HG02623 (cell line): Measurements from ENCODE around the gene ANK2.

ENCODE experiments used
- ATAC-seq: cut with Tn5 transposase; IDR thresholded peaks from one replicate; pipeline ENCODE4 v1.9.1; 2021; ENCODE audit warnings: moderate library complexity; ENCODE audit not compliant: unreplicated experiment

ANK2 gene

DNA sequence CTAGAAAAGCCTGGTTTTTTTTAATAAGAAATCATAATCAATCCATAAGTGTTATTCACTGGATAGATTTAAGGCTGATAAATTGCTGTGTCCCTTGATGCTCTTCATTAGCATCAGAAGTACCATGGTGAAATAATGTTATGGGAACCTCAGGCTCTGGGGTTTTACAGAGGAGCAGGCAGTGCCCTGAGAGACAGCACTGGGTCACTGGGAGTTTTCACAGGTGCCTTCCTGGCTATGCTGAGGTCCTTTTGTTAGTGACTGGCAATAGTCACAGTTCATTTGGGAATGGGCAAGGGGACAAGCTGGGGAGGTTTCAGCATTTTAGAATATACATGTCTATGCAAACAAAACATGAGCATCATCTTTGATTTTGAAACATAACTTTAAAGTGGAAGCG, 38.6 kb downstream of the ANK2 start:
- ATAC-seq, result no peak

DNA sequence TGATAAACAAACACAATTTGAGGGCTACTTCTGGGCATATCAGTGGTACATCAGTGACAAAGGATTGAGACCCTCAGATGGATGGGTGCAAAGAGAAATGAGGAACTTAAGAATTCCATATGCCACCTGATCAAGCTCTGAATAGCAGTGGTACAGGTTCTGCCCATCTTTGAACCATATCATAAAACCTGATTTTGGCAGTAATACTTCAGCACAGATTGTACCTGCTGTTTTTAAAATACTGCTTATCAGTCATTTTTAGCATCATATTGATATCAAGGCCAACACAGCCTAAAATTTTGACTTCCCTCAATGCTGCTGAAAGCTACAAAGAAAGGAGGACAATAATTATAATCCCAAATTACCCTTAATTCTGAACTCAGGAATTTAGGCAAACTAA, 41.5 kb downstream of the ANK2 start:
- ATAC-seq, result no peak

DNA sequence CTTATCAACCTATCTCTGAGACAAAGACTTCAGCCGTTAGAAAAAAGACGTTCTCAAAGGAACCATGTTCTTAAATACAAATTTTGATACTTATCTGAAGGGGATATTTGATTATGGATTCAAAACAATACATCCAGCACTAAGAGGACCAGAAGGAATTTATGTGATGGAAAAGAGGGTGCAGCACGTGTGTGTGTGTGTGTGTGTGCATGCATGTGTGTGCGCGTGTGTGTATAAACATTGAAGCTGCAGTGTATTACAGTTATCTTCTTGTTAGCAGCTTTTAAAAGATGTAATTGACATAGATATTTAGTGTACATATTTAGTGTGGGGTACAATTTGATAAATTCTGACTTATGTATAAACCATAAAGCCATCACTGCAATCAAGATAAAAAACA, 44.9 kb downstream of the ANK2 start:
- no peak for ATAC-seq

DNA sequence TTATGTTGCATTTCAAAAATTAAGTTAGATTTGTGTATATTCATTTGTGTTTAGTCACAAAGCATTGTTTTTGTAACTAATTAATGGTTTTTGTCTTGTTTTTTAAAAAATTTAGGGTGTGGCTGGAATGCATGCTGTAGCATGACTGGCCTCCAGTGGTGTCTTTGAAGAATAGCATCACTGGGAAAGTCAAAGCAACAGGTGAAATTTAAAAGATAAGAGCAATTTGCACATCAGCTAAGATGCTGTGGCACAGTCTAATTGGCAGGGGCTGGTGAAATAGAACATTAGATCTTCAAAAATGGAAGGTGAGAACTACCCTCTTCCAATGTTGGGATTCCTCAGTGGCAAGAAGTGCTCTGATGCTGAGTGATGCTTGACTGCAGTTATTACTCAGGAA, 45.3 kb downstream of the ANK2 start:
- no peak for ATAC-seq

DNA sequence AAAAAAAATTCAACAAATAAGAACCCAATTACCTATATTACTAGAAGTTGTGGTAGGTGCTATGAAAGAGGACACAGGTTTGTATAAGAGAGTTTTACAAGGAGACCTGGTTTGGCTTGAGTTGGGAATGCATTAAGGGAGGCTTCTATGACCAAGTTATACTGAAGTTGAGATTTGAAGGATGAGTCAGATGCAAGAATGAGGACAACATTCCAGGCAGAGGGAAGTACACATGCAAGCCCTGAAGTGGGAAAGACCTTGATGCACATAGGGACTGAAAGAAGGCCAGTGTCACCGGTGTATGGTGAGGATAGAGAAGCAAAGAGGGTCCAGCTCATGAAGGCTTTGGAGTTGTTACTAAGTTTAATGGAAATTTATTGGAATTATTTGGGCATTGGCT, 52.2 kb downstream of the ANK2 start:
- ATAC-seq, result no peak

DNA sequence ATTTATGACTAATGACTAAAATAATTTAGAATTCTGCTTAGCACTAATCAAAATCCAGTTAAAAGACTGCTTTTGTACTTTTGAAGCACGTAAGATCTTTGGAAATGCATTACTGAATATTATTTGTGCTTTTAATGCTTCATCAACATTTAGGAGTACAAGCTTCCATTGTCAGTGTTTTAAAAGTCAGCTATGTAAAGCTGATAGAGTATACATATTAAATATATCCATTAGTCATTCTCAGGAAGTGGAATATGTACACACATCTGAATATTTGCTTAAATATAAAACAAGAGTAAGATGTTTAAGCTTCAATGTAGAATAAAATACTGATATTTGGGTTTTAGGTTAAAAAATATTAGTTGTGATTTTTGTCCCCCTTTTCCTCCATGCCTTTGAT, 54.1 kb downstream of the ANK2 start:
- ATAC-seq, result no peak

DNA sequence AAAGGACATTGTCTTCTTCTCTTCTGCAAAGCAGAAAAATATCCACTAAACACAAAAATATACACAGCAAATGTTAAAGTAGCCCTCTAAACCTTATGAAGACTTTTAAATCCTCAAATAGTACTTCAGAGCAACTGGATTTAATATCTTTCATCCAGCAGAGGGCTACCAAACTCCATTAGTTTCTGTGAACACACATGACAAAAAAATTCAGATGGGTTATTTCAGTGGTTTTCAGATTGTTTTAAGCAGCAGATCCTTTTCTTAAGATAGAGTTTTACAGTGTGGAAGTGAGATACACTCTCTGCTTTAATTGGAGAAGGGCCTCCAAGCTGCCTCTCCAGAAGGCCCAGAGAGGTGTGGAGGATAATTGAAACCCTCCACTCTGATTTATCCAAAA, 56.7 kb downstream of the ANK2 start:
- no peak for ATAC-seq

DNA sequence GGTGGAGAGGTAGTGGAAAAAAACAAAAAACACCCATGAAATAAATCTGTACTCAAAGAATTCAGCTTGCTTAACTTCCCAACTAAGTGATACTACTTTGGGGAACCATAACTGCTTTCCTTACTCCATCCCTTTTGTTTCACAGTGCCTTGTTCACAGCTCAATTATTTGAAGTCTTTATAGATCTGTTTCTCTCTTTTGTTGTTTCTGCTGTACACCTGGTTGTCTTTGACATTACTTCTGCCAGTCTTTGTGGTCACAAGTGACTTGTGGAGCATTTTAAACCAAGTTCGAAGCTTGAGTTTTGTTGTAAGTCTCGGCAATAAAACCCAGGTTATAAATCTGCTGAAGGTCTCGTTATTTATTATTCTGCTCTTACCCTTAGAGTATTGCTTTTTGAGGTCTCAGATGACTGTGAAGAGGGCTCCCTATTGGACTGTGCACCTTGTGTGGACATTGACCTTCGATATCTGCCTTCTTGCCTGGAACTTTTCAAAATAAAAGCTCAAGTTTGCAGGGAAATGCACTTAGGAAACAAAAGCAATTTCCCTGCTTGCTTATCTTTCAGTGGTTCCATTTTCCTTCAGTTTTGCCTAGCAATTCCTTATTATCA, 59.8 kb downstream of the ANK2 start:
- no peak for ATAC-seq

DNA sequence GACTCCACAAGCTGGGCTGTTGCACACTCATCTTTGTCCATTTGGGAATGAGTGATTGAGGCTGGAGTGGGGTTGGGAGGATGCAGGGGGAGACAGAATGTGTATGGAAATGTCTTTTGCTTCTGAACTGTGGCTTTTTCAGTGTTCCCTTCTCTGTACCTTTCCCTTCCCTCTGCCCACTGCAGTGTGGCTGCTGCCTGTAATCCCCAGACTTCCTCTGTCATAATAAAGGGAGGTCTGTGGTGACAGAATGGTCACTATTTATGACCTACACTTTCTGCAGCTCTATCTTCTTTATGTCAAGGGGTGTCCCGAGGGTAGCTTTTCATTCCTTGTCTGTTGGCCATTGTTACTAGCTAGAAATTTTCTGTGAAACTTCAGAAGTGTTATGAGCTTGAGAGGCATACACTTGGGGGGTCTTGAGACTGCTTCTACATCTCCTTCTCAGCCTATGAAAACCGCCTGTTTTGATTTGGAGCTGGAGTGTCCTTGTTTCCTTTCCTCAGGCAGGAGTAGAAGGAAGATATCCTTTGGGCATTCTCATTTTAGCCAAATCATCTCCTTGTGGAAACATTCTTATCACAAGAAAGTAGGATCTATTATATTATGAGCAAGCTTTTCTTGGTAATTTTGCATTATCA, 63.0 kb downstream of the ANK2 start:
- no peak for ATAC-seq

DNA sequence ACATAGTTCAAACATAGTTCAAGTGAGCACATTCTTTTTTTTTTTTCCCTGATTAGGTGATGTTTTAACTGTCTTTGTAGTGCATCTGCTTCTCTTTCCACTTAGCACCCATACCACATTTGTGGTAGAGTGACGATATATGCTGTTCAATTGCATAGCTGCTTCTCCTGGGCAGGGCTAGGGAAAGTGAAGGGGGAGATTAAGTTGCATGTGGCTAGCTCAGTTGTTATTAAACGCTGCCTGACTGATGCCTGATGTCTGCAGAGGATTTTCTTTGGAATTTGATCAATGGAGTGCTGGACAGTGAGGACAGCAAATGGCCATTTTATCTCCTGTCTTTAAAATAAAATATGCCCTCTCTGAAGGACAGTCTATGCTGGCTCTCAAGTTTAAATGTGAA, 63.7 kb downstream of the ANK2 start:
- no peak for ATAC-seq

DNA sequence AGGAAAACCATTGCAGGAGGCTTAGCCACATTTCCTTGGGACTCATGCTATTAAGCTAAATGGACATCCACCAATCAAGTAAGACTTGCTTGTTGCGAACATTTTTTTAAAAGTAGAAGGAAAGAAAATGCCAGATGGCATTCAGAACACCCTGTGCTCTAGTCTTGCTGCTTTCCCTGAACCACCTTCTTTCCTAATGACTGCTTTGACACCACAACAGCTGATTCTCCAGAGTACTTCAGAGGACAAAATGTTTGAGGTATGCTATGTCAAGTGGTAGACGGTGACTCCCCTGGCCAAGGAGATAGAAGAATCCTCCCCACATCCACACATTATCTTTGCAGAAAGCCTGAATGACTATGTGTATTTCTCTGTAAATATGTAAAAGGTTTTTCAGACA, 65.4 kb downstream of the ANK2 start:
- no peak for ATAC-seq

DNA sequence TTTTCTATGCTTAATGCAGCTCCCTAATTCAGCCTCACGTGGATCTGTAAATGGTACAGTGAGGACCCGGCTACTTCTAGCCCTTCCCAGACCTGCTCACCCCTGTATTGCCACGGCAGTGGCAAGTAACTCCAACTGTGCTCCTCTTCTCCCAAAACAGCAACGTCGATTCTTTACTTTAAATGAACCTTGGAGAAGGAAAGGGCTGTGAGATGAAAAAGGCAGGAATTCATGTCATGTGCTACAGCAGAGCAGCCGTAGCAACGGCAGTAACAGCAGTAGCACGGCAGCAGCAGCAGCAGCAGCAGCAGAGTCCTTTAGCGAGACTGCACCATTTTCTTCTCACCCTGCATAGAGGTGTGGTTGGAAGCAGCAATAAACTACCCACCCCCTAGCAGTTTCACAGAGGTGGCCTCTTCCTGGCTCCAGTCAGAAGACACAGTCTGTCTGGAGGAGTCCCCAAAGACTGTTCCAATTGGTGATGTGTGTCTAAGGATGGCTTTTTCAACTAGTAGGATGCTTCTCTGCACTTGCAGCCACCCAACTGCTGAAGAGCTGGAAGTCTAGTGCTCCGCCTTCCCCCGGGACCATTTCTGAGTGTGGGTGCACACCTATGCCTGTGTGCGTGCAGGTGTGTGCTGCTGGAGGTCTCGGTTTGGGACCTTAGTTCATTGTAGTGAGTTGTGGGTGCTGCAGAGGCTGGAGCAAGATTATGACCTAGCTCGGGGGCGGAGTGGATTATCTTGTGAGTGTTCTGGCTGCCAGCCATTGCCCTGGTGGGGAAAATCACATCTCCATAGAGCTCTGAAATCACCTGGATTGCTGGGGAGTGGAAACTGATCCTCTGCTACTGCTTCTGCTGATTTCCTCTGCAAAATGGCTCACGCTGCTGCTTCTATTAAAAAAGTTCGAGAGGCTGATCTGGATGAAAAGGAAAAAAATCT, 67.2 kb downstream of the ANK2 start:
- no peak for ATAC-seq

DNA sequence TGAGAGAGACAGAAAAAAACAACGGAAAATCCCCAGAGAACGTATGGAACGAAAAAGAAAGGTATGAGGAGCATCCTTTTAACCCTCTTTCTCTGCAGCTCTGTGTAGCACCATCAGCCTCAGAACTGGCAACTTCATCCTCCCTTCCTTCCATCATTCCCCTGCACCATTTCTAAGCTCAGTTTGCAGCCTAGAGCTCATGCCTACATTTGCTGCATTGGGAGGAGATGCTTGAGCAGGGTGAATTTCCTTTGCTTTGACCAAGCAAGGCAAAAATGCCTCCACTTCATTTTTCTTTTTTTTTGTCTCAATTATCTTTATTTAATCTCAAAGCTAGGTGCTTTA, 67.9 kb downstream of the ANK2 start:
- no peak for ATAC-seq

DNA sequence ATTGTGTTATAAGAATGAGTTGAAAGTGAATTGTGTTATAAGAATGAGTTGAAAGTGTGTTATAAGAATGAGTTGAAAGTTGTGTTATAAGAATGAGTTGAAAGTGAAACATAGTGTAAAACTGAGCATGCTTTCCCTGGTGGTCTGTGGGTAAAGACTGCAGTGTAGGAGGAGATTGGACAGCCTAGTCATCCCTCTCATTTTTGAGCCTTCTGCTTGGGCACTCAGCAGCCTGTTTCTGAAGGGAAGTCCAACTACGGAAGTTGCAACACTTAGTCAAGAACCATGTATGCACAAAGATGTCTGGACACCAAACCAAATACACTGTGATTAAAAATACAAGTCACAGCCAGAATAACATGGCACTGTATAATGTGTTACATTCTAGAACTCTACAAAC, 72.6 kb downstream of the ANK2 start:
- peak; percentile 61 for ATAC-seq

DNA sequence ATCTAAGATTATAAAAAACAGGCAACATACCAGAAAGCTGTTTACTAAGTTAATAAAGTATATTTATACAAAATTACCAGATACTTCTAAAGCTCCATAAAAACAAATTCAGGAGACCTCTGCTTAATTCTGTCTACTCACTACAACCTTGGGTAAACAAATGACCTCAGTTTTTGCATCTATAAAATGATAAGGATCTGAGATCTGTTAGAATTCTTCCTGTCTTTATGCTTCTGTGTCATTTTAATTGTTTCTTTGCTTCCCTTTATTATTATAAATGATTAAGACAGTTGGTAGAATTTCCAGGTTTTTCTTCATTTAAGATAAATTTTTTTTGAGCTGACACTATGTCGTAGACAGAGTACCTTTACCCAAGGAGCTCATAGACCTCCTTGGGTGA, 76.0 kb downstream of the ANK2 start:
- ATAC-seq, result no peak

DNA sequence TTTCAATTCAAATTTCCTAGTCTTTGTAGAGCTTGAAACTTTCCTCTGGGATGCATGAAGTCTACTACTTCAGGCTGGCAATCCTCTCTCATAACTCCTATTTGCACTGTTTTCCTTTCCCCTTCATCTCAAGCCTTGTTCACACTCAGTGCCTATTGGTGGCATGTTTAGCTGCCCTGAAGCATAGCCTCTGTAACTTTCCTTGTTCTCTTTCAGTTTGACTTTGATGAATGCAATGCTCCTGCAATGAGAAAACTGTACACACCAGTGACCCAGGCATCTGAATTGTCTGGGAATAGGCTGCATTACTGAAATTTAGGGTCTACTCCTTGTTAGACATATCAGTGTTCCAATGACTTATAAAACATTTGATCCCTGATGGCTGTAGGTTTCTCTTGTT, 81.7 kb downstream of the ANK2 start:
- ATAC-seq, result no peak

DNA sequence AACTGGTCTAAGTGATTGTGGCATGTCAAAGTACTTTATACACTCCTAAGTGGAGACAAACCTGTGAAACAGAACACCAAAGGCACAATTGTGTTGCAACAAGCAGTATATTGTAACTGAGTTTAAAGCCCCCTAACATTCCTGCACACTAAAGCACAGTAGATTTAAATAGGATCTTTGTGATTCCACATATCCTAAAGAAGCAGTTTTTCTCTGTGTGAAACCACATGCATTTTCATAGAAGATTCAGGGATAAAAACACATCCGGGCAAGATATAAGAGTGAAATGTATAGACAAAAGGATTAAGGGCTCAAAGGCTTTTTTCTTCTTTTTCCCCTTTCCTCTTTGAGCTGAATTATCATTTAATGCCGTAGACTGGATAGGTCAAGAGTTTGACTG, 82.2 kb downstream of the ANK2 start:
- no peak for ATAC-seq

DNA sequence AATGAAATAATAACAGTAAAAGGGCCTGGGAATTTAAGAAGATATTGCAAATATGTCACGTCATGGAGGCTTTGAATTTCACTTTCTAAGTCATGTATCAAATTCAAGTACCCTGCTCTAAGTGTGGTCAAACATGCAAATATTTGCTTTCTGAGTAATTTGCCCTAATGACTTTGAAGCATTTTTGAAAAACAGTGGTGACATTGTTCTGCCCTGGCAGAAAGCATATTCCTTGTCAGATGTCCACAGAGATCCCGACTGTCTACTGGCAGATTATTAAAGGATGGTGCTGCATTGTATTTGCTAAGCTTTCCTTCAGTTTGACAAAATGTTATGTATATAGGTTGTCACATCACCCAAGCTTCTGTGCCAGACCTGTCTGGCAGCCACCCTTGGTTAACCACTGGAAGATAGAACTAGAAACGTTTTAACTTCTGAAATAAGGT, 92.5 kb downstream of the ANK2 start:
- no peak for ATAC-seq

DNA sequence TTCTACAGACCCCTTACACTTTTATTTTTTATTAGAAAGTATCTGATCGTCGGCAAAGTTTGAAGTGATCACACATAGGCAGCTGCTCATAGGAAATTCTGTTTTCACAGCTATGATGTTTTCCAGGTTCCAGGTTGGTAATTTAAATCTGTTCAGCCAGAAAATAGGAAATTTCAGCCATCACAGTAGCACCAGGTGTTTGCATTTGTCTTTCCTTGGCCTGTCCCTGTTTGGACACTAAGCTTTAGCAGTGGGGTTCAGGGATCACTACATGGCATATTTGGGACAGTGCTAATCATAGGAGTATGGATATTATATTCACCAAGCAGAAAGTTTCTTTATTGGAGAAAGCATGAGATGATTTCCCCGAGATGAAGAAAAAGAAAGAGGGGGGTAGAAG, 92.9 kb downstream of the ANK2 start:
- ATAC-seq, result no peak

DNA sequence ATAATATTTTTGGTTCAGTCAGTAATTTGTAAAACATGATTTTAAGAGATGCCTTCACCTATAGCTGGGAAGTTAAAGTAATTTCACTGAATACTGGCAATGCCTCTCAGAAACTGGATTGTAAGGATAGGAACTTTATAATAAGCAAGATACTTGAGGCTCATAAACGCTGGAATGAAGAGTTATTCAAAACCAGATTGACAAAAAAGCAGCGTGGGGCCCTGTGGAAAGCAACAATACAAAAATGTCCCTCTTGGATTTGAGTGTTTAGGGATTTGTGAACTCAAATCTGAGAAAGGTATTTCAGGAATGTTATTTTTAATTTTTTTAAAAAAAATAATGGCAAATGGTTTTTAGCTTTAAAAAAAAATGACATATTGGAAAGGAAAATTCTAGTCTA, 94.6 kb downstream of the ANK2 start:
- no peak for ATAC-seq

DNA sequence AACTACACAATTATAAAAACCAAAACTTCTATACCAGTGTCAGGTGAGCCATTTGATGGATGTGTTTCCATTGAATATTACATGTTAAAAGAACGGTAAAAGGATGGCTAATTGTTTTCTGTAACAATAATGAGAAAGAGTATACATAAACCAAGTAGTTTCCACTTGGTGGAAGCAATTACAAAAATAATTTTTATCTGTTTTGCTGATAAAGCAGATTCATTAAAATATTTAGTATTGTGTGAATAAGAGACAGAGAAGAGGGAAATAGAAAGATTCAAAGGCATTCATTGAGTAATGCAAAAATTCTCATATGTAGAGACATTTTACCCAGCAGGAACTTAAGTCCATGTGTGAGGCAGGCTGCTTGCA, 95.7 kb downstream of the ANK2 start:
- ATAC-seq, result no peak
